ENCODE measurements around the gene PPIL4. TPM values are rescaled to one million over a fixed set of nuclear protein-coding genes. Genes with fewer than 3 reads are reported as not detected.

Gene PPIL4
- 36.9 and 38.0 TPM in 2 replicates for total RNA-seq (2021)
- long read RNA-seq, transcript PPIL4-201 (13 exons, 2,232 nt), result major isoform, 246 of 313 reads
- long read RNA-seq, partial matches to known transcripts, result 50 of 313 reads
- long read RNA-seq, other reads (novel, unspliced or antisense), result 17 of 313 reads

GRCh38 chr6:149545754-149546471 is at the start of gene PPIL4:
PPIL4 (minus strand) TSS chr6:149546043; CDS start chr6:149546005, 38 bp downstream.
- Histone ChIP-seq H3K9ac (ENCODE audit: extremely low read depth, insufficient read length, low read length) (peak within 1 kb of the TSS; percentile 93), H2BK12ac (ENCODE audit: insufficient read length, low read depth, low read length) (no peak within 1 kb of the TSS), H4K20me1 (ENCODE audit: control insufficient read depth, insufficient read depth, insufficient read length) (no peaks in the 10 kb centered on the region), H2BK15ac (ENCODE audit: low read depth, low read length) (no peak within 1 kb of the TSS), H2BK120ac (ENCODE audit: low read depth, low read length, poor library complexity, severe bottlenecking) (peak within 1 kb of the TSS; percentile 83), H3K27ac (ENCODE audit: insufficient read length, low read depth, low read length) (peak within 1 kb of the TSS; percentile 73), H3K9me3 (ENCODE audit: control insufficient read depth, low read depth, low read length) (no peaks in the 10 kb centered on the region), H3K14ac (ENCODE audit: insufficient read depth, low read length) (peak within 1 kb of the TSS; percentile 94), H3K23ac (ENCODE audit: insufficient read length, low read depth, low read length) (peak within 1 kb of the TSS; percentile 24), H4K5ac (ENCODE audit: insufficient read length, low read depth, low read length) (no peak within 1 kb of the TSS), H2BK5ac (ENCODE audit: insufficient read length, low read length) (no peak within 1 kb of the TSS), H3K4me1 (ENCODE audit: insufficient read depth, low read length) (no peaks in the 10 kb centered on the region), H3K79me2 (ENCODE audit: insufficient read depth, low read length) (peaks cover 26% of the 10 kb centered on the region), H2AFZ (ENCODE audit: low read length) (no peak within 1 kb of the TSS), H3K18ac (ENCODE audit: insufficient read length, low read depth, low read length) (peak within 1 kb of the TSS; percentile 98), H3K27me3 (ENCODE audit: insufficient read depth, low read length) (no peaks in the 10 kb centered on the region), H3K79me1 (ENCODE audit: insufficient read depth, low read depth, low read length, poor library complexity, severe bottlenecking) (peaks cover 7% of the 10 kb centered on the region), H2BK20ac (ENCODE audit: low read depth, low read length, poor library complexity, severe bottlenecking) (no peak within 1 kb of the TSS), H3K23me2 (ENCODE audit: insufficient read length, low read depth, low read length, poor library complexity, severe bottlenecking) (peaks cover 8% of the 10 kb centered on the region), H3K4me2 (ENCODE audit: insufficient read depth, insufficient read length, low read length) (peak within 1 kb of the TSS; percentile 81), H3T11ph (ENCODE audit: low read length) (peak within 1 kb of the TSS; percentile 1), H4K8ac (replicated peaks; ENCODE audit: insufficient read length, low read depth, low read length) (no peak within 1 kb of the TSS), H2AK5ac (ENCODE audit: insufficient read length, low read length) (no peak within 1 kb of the TSS), H4K91ac (ENCODE audit: insufficient read length, low read depth, low read length) (peak within 1 kb of the TSS; percentile 54), H3K4ac (ENCODE audit: low read depth, low read length) (peak within 1 kb of the TSS; percentile 59; the same call in 1 of the 2 replicates), H3K56ac (ENCODE audit: insufficient read length, low read depth, low read length) (no peak within 1 kb of the TSS)
- Mint-ChIP-seq H3K4me1 (peaks cover 10 to 11% of the 10 kb centered on the region in 2 experiments), H3K27me3 (ENCODE audit: low read depth) (peaks cover 7% of the 10 kb centered on the region), H3K27ac (peak within 1 kb of the TSS; percentile 99), H3K4me3 (peak within 1 kb of the TSS; percentile 98 to 99), H3K9me3 (no peaks in the 10 kb centered on the region; a peak in 1 of 5 replicates), H3K36me3 (ENCODE audit: insufficient read depth in 1 of 3, low read depth in 3 of 3) (peaks cover 0 to 2% (median under 1%) of the 10 kb centered on the region in 3 experiments; a peak in 3 of 7 replicates)
- WGBS (ENCODE audit: extremely low coverage, insufficient read length, low lambda C conversion rate), result no CpG with 5 or more reads among the region's 71 CpGs
- DNase-seq, result peak; percentile 95
- TF ChIP-seq, protein P1, sequence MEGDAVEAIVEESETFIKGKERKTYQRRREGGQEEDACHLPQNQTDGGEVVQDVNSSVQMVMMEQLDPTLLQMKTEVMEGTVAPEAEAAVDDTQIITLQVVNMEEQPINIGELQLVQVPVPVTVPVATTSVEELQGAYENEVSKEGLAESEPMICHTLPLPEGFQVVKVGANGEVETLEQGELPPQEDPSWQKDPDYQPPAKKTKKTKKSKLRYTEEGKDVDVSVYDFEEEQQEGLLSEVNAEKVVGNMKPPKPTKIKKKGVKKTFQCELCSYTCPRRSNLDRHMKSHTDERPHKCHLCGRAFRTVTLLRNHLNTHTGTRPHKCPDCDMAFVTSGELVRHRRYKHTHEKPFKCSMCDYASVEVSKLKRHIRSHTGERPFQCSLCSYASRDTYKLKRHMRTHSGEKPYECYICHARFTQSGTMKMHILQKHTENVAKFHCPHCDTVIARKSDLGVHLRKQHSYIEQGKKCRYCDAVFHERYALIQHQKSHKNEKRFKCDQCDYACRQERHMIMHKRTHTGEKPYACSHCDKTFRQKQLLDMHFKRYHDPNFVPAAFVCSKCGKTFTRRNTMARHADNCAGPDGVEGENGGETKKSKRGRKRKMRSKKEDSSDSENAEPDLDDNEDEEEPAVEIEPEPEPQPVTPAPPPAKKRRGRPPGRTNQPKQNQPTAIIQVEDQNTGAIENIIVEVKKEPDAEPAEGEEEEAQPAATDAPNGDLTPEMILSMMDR (conservative IDR thresholded peaks at IDR 0.05), result peak; percentile 99

All from H9 (cell line).